ENCODE results near the gene PEAK1.
"Not testable (repeated sequence)": the region's sequence is repeated elsewhere in the genome, so short reads cannot be mapped to it uniquely, and the experiment has no call there.

Gene PEAK1

GRCh38 chr15:77184352-77184751 is 235.6 kb downstream of the PEAK1 start:
- not testable (repeated sequence) for H3K4me3 ChIP-seq (ENCODE audit: low read depth, low read length)

DNA sequence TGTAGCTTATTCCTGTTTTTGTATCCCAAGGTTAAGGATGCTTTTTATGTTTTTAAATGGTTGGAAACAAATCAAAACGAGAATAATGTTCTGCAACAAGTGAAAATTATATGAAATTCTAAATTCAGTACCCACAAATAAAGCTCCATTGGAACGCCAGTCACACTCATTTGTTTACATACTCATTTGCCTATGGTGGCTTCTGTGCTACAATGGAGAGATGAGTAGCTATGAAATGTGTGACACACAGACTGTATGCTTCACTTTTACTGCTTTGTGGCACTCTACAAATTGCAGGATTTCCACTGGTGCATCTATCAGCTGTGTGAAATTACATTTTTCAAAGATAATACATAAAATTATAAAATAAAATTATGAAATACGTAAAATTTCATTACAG is 236.8 kb downstream of the PEAK1 start:
- H3K4me3 ChIP-seq (ENCODE audit: low read depth, low read length) = no peak overlapping the region

DNA sequence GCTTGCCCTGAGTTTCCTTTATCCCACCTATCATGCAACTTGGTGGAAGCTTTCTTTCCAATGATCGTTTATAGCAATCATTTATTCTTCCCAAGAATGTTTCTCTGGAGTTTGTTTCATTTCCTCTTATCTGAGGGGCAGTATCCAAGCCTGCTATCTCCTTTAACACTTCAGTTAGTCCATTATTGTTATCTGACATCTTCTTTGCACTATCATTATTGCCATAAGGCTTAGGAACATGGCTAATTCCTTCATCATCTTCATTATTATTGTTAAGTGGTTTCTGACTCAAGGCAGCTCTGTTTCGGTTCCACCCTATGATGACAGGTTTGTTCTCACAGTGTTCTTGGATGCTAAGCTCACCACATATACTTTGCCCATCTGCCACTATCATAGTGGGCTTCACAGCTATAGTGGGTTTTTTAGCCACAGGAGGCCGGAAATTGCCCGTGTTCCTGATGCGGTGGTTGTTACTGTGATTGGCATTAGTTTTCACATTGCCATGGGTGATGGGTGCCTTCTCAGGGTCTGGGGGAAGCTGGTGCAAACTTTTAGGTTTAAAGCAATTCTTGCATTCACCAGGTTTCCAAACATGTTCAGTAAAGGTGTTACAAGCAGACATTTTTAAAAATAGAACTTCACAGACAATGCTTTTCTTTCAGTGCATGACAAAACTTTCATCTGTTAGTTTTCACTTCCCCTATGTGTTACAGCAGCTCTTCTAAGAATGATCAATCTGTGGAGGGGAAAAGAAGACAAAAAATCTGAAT is 238.4 kb downstream of the PEAK1 start:
- no peak overlapping the region for H3K4me3 ChIP-seq (ENCODE audit: low read depth, low read length)

GRCh38 chr15:77180757-77181156 is 239.1 kb downstream of the PEAK1 start:
- H3K4me3 ChIP-seq (ENCODE audit: low read depth, low read length) = no peak overlapping the region

DNA sequence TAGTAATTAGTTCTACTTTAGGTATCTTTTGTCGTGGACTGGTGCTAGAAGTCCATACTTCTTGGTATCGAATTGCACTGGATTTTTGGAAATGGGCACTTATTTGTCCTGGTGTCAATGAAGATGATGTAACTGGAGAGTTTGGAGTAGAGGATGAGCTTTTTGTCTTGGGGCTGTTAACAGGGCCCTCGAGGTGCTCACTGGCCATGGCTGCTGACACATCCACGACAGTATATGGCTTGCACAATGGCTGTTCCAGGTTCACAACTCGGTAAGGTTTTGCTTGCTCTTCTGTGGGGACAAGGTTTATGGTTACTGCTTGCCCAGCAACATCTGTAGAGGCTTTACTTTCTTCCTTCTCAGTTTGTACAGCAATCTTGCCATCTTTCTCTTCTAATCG is 239.6 kb downstream of the PEAK1 start:
- H3K4me3 ChIP-seq (ENCODE audit: low read depth, low read length) = no peak overlapping the region

DNA sequence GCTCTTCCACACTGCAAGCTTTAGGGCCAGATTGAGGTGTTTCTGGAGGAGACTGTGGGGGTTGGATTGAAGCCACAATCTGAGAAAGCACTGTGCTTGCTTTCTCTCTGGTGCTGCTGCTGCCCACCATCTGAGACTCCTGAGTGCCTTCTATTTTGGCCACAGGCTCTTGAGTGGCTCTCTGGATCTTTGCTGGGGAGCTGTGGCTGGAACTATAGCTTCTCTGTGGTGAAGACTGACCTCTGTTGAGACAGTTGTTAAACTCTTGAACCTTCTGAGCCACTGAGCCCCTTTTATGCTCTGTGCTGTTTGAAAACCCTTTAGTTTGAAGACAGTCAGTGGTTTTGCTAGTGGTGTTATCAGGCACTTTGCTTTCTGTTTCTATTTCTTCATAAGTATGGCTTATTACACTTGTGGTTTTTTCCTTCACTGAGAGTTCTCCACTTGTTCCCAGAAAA is 240.3 kb downstream of the PEAK1 start:
- no peak overlapping the region for H3K4me3 ChIP-seq (ENCODE audit: low read depth, low read length)

DNA sequence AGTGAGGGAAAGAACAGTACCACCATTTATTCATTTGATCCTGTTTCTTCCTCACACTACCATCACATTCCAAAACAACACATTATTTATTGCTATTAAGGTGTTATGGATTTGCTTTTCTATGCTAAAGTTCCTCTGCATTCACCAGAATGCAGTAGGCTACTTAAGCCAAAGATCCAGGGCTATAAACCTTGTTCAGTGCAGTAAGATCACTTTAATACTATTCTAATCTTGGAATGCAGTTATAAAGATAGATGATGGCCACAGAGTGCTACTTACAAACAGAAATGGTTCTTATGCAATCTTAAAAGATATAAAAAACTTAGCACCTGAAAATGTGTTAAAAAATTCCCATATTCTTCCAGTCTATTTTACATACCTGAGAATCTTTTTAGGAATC is 241.5 kb downstream of the PEAK1 start:
- H3K4me3 ChIP-seq (ENCODE audit: low read depth, low read length) = no peak overlapping the region

GRCh38 chr15:77176148-77176547 is 243.8 kb downstream of the PEAK1 start:
- not testable (repeated sequence) for H3K4me3 ChIP-seq (ENCODE audit: low read depth, low read length)

DNA sequence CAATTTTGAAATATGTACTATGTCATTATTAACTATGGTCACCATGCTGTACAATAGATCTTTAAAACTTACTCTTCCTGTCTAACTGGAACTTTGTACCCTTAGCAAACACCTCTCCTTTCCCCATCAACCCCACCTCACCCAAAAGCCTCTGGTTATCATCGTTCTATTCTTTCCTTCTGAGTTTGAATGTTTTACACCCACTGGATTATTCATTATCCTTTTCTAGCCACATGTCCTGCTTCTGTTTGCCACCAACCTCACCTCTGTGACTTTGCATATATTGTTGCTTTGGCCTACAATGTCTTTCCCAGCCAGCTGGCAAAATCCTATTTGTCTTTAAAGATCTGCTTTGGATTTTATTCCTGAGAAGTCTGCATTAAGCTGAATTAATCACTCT is 246.4 kb downstream of the PEAK1 start:
- no peak overlapping the region for H3K4me3 ChIP-seq (ENCODE audit: low read depth, low read length)

GRCh38 chr15:77171221-77171967 is 248.5 kb downstream of the PEAK1 start:
- H3K4me3 ChIP-seq (ENCODE audit: low read depth, low read length) = no peak overlapping the region

DNA sequence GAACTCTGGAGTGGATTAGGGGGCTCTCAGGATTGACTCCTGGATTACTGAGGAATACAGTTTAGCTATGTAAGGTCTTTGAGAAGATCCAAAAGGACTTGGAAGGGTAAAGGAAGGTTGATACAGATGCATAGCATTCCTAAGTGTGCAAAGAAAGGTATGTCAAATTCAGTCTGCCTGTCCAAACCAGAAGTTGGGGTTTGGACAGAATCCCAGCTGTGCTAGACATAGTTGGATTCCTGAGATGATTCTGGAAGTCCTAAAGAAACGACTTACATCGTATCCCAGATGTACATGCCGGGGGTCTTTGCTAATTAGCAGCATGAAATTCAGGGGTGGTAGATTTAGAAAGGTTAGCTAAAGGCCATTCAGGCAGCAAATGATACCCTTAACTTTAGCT is 251.3 kb downstream of the PEAK1 start:
- no peak overlapping the region for H3K4me3 ChIP-seq (ENCODE audit: low read depth, low read length)

GRCh38 chr15:77168141-77168540 is 251.8 kb downstream of the PEAK1 start:
- H3K4me3 ChIP-seq (ENCODE audit: low read depth, low read length) = no peak overlapping the region

GRCh38 chr15:77167406-77167805 is 252.5 kb downstream of the PEAK1 start:
- H3K4me3 ChIP-seq (ENCODE audit: low read depth, low read length) = no peak overlapping the region

DNA sequence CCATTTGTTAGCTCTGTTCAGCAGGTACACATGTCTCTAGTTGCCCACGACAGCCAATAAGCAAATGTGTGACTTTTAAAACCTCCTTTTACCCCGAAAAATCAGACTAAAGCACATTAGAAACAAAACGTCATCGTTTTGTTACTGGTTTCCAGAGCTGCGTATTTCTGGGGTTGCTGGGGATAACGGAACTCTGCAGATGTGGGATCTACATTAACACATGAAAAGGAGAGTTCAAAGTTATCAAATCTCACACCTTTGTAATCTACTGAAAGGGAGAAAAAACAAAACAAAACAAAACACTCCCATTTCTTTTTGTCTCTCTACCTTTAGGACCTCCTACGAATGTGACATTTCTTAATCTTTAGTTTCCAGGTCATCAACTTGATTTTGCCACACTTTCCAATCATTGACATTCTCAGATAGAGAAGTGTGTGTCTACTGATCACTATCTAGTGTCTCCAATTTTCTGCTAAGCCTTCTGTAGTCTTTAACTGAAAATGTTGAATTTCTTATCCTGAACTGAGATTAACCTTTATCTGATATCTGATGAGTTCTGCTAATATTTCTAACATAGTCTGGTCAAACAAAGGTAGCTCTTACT is 256.0 kb downstream of the PEAK1 start:
- no peak overlapping the region for H3K4me3 ChIP-seq (ENCODE audit: low read depth, low read length)

GRCh38 chr15:77162872-77163633 is 256.9 kb downstream of the PEAK1 start:
- H3K4me3 ChIP-seq (ENCODE audit: low read depth, low read length) = no peak overlapping the region

DNA sequence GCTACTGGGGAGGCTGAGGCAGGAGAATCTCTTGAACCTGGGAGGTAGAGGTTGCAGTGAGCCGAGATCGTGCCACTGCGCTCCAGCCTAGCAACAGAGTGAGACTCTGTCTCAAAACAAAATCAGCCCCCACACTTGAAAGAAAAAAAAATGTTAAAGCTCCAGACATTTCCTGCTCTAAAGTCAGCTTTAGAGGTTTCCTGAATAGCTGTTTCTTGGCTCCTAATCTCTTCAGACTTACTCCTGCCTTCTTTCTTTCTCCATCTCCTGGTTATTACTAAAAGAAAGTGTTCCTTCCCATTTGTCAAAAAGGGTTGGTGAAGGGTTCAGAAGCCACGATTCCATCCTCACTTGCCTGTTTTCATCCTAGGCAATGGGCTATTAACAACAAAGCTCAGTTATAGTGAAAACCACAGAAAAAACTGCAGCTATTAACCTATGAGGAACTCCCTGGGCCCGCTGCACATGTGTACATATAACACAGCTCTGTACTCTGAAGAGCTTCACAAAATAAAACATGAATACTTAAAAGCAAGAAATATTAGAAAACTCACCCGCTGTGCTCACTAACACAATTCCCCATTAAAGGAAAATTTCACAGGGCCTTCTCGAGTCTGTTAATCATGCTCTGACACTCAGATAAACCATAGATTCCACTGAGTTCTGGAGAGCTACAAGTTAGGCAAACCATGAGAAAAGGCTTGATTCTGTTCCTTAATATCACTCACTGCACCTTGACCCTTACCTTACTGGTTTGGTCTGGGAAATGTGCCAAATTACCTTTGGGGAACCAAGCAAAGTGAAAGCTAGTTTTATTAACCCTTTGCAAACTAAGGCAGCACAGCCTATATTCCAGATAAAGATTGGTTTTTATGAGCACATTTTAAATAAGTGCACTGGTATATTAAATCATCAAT is 259.1 kb downstream of the PEAK1 start:
- H3K4me3 ChIP-seq (ENCODE audit: low read depth, low read length) = no peak overlapping the region

DNA sequence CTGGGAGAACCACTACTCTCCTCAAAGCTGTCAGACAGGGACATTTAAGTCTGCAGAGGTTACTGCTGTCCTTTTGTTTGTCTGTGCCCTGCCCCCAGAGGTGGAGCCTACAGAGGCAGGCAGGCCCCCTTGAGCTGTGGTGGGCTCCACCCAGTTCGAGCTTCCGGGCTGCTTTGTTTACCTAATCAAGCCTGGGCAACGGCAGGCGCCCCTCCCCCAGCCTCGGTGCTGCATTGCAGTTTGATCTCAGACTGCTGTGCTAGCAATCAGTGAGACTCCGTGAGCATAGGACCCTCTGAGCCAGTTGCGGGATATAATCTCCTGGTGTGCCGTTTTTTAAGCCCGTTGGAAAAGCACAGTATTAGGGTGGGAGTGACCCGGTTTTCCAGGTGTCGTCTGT is 263.9 kb downstream of the PEAK1 start:
- H3K4me3 ChIP-seq (ENCODE audit: low read depth, low read length) = not testable (repeated sequence)

DNA sequence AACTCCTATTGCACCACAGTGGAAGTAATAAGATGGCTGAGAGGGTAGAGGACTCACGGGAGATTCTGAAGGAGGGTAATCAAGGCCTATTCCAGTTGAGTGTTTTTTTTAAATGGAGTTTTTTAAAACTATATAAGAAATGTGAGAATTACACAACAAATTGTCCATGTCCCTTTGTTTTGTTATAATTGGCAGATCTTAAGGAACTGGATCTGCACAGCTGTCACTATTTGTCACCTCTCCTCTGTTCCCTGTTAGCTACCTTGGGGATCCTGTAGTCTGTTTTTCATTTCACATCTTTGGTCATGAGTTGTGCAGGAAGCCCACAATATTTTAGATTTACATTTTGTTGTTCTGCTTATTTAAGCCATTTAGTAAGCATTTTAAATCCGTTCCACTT is 271.7 kb downstream of the PEAK1 start:
- H3K4me3 ChIP-seq (ENCODE audit: low read depth, low read length) = no peak overlapping the region

- H3K4me3 ChIP-seq (ENCODE audit: low read depth, low read length) = no peak overlapping the region
These were observed 274.5 kb downstream of the PEAK1 start for GRCh38 chr15:77145370-77145769.

DNA sequence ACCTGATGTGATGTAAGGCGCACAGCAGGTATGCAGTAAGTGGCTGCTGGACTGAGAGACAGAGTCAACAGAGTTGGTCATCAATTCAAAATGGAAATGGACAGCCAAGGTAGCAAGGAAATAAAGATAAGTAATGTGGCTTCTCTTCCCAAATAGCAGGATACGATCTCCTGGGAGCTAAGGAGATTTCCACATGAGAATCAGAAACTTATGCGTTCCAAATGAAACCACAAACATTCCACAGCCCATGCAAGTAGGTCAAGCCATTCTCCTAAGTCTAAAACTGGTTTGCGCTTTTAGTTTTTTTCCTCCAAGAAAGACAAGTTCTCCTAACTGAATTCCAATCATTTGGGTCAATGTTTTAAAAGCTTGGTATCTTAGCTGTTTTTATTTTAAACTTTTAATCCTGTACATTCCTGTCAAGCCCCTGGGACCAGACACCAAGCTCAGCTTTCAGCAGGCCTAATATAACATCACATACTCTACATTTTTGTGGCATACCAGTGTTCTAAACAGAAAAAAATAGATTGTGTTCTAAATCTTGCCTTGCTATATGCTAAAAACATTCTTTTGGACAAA is 275.3 kb downstream of the PEAK1 start:
- H3K4me3 ChIP-seq (ENCODE audit: low read depth, low read length) = no peak overlapping the region
